ENCODE data around the gene TMA7B.

TMA7B gene

GRCh38 chr22:39954584-39955055 lies 5.6 kb upstream of the TMA7B start:
- no peak for DNase-seq

DNA sequence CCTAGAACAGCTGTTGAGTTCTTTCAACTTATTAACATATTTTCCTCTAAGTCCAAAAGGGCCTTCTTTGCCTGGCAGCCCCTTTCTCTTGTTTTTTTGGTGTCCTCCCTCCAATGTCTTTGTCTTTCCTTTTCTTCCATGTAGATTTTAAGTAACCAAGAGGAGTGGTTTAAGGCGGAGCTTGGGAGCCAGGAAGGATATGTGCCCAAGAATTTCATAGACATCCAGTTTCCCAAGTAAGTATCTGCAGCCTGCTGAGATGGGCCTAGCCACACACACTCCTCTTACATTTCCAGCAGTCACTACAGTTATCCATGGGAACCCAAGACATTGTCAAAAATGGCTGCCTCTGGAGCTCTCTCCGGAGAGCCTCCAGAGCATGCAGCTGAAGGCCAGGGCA lies 4.5 kb upstream of the TMA7B start:
- no peak for DNase-seq

- DNase-seq: no peak
Observed at GRCh38 chr22:39956932-39957664, 3.1 kb upstream of the TMA7B start.

- DNase-seq: no peak
Observed at GRCh38 chr22:39958009-39958711, 2.0 kb upstream of the TMA7B start.

DNA sequence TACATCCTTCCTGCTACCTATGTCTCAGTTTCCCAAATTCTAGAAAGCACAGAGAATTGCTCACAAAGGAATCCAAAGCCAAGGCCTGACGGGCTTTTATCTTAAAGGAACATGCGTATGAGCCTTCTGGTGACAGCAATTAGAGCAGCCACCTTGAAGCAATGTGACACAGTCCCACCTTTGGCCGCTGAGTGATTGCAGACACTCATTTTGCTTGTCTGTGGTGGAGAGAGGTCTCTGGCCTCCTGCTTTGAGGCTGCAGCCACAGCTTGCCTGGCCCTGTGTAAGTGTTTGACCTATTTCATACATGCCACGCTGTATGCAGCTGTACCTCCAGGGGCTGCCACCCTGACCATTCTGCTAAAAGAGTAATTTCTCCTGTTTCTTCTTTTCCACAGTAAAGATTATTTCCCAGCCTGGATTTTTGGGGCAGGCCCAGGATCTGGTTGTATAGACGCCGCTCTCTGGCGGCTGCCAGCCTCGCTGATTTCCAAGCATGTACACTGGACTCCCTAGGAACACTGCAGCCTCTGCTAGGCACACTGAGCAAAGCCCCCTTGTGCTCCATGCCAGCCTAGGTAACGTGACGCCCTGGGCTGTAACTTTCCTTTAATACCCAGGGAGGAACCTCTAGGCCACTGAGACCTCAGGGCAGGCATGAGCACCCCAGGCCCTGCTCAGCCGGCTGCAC lies 1.1 kb upstream of the TMA7B start:
- DNase-seq: no peak

GRCh38 chr22:39960791-39961746 lies 872 bp downstream of the TMA7B start:
- DNase-seq: no peak

- DNase-seq: no peak
Observed at GRCh38 chr22:39962071-39962470, 1.9 kb downstream of the TMA7B start.

DNA sequence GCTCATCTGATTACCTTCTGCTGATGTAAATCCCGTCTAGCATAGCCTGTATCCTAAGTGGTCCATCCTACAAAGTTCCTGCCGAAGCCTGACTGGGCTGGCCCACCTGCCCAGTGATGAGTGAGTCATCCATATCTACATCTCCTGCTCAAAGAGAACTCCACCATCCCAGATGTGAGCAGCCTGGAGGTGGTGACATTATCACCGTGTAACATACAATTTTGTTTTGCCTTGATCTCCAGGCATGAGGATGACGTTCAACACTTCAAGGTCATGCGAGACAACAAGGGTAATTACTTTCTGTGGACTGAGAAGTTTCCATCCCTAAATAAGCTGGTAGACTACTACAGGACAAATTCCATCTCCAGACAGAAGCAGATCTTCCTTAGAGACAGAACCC lies 5.6 kb downstream of the TMA7B start:
- DNase-seq: no peak

GRCh38 chr22:39966470-39966869 lies 6.3 kb downstream of the TMA7B start:
- no peak for DNase-seq

DNA sequence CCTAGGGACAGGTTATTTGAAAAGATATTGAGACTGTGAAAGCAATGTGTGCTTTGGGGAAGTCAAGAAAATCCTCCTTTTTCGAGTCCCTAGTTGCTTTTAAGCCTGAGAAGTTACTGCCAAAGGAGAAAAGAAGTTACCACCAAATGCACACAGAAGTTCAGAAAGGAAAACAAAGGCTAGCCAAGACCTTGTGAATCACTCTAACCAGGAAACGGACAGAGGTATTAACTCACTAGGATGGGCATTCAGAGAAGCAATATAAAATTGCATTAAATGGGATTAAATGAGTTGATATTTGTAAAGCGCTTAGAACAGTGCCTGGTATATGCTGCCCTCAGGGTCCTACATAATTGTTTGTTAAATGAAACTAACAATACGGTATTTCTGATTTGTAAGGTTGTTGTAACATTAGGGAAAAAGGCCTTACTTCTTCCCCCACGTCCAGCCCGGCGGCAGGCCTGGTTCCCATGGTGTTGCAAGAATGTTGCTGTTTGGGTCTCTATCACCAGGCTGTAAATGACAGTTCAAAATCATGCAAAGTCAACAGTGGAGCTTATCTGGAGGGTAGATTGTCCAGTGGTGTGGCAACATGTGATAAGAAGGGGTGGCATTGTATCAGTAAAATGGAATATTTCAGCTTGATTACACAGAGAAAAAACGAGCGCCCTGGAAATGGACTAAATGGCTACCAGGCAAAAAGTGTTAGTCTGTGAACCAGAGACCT lies 7.1 kb downstream of the TMA7B start:
- no peak for DNase-seq

- DNase-seq: no peak
Observed at GRCh38 chr22:39967996-39968972, 8.1 kb downstream of the TMA7B start.

- DNase-seq: no peak
Observed at GRCh38 chr22:39970742-39971141, 10.5 kb downstream of the TMA7B start.

DNA sequence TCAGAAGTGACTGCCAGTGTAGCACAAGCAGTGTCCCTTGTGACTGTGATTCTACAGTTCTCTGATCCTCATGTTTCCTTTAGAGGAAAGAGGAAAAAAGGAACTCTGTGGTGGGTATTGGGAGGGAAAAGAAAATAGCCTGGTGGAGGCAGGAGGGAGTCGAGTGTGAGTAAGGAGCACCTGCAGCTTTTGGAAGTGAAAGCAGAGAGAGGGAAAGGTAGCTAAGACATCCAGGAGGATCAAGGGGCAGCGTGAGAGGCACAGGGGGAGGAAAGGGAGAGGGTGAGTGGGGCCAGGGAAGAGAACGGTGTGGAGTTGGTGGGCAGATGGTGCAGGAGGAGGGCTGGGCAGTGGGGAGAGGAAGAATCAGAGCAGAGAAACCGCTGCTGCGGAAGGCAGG lies 12.4 kb downstream of the TMA7B start:
- DNase-seq: no peak

DNA sequence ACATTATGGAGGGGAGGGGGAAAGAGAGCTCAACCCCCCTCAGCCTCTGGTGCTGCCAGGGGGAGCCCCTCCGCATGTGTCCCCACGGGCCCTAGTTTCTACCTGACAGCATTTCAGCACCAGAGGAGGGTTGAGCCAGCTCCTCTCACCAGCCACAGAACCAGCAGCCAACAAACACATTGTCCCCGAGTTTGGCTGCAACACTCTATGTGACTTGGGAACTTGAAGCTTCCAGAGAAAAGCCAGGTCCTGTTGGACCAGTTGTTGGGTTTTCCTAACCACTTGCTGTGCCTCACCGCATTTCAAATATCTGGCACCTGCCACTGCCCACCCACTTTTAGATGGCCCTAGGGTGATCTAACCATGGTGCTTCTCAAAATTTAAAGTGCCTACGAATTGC lies 13.5 kb downstream of the TMA7B start:
- no peak for DNase-seq

DNA sequence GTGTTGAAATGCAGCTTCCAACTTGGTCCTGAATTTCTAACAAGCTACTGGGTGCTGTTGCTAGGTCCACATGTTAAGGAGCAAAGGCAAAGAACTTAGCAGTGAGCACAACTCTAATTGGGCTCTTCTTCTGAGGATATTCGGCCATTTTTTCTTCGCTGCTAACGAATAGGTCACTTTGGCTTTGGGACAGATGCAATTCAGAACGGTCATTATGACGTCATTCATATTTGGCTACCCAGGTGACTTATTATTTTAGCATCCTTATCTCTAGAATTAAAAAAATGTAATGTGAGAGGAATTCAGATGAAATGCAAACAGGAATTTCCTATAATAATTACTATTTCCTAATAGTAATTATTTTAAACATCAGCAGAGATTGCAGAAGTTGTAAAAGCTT lies 13.9 kb downstream of the TMA7B start:
- DNase-seq: no peak

DNA sequence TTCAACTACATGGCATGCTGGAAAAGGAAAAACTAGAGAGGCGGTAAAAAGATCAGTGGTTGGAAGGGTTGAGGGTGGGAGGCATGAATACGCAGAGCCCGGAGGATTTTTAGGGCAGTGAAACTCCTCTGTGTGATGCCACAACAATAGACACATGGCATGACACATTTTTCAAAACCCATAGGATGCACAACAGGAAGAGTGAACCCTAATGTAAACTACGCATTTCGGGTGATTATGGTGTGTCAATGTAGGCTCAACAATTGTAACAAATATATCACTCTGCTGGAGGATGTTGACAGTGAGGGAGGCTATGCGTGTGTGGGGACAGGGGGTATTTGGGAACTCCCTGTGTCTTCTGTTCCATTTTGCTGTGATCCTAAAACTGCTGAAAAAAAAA lies 18.9 kb downstream of the TMA7B start:
- no peak for DNase-seq

- no peak for DNase-seq
Observed at GRCh38 chr22:39979458-39979857, 19.3 kb downstream of the TMA7B start.

DNA sequence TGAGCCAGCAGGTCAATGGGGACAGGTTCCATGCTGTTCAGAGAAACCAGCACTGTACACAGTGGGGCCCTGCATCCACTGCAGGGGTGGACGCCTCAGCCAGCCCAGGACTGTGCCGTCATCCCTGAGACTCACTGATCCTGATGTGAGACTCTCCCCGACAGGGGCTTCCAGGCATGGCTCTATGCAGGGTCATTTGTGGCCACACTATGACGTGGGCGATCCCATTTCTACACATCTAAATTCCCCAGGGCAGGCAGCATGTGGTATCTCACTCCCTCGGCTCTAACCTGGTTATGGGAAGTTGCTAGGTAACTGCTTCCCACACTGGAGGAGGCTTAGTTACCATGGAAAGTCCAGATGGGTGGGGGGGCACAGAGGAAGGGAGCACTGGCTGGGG lies 20.4 kb downstream of the TMA7B start:
- no peak for DNase-seq

GRCh38 chr22:39983346-39983745 lies 23.1 kb downstream of the TMA7B start:
- DNase-seq: no peak

GRCh38 chr22:39984006-39984405 lies 23.8 kb downstream of the TMA7B start:
- no peak for DNase-seq

- DNase-seq: no peak
Observed at GRCh38 chr22:39984746-39985145, 24.5 kb downstream of the TMA7B start.
